Measurements from ENCODE around the gene RICTOR.
A peak's percentile ranks its signal among the peaks of the same experiment; 100 is the strongest.

RICTOR gene

DNA sequence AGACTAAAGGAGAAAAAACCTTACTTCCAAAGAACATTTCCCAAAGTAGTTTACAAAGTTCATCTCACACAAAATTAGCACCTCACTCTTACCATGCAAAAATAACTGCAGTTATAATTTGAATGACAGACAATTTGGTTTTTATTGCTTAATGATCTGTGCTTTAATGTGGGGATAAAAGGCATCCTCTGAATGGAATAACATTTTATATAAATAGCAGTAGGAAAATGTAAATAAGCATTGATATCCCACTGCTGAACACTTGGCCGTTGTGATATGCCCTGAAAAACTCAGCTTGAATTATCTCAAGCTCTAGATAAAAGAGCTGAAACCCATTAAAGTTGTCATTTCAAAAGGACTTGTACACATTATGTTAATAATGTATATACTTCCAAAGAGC lies 135.2 kb downstream of the RICTOR start:
- DNase-seq (ENCODE audit: low read depth in 2 of 2) = no peak

GRCh38 chr5:38938424-38938823 lies 135.8 kb downstream of the RICTOR start:
- no peak for DNase-seq (ENCODE audit: low read depth in 2 of 2)

- DNase-seq (ENCODE audit: low read depth in 2 of 2) = no peak
These were observed 137.9 kb downstream of the RICTOR start for GRCh38 chr5:38936269-38936668.

DNA sequence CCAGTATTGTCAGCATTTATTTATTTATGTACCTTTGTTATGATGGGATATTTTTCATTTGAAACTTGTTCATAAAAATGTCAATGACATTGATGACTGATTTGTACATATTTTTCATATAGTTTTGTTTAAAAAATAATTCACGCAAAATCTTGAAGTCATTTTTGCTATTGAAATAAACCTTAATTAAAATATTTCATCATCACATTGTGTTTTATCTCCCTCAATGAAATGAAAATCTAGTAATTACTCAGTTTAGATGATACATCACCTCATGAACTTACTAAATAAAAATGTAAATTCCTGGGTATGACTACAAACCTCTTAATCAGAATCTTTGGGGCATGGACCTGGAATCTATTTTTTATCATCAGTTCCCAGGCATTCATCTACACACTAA lies 138.8 kb downstream of the RICTOR start:
- no peak for DNase-seq (ENCODE audit: low read depth in 2 of 2)

GRCh38 chr5:38932854-38933408 lies 141.3 kb downstream of the RICTOR start:
- no peak for DNase-seq (ENCODE audit: low read depth in 2 of 2)

DNA sequence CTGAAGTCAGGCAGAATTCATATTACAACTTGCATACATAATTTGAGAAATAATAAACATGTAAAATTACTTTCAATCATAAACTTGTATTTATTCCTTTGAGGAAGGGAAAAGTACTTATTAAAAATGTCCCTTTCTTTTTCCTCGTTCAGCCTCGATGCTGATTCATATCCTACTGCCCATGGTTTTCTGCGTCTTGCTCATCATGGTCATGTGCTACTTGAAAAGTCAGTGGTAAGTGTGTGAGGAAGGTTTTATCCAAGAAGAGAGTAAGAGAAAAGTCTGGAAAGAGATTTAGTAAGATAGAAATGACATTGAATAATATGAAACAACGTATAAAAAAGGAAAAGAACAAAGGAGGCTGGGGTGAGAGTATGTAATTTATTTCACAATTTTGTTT lies 142.5 kb downstream of the RICTOR start:
- no peak for DNase-seq (ENCODE audit: low read depth in 2 of 2)

DNA sequence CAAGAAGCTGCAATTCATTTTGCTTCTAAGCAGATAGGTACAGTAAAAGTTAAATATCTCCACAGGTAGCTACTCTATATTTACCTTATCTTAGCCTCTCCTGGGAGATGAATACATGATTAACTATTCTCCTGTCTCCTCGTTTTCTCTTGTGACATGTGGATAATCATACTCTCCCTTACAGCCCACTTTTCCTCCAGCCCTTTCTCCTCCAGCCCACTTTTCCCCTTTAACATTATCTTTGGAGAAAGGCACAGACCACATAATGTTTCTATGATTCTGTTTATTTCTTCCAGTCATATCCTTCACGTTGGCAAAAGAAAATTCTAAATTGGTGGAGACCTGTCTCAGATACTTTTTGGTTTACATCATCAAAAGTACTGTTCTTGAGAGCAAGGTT lies 144.4 kb downstream of the RICTOR start:
- DNase-seq (ENCODE audit: low read depth in 2 of 2) = no peak

DNA sequence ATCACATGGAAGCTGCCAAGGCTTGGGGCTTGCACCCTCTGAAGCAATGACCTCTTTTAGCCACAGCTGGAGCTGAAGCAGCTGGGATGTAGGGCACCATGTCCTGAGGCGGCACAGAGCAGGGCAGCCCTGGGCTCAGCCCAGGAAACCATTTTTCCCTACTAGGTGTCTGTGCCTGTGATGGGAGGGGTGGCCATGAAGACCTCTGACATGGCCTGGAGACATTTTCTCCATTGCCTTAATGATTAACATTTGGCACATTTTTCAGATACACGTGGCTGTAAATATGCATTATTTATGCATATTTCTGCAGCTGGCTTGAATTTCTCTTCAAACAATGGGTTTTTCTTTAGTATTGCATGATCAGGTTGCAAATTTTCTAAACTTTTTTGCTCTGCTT lies 146.7 kb downstream of the RICTOR start:
- no peak for DNase-seq (ENCODE audit: low read depth in 2 of 2)

- no peak for DNase-seq (ENCODE audit: low read depth in 2 of 2)
These were observed 148.1 kb downstream of the RICTOR start for GRCh38 chr5:38926121-38926520.

DNA sequence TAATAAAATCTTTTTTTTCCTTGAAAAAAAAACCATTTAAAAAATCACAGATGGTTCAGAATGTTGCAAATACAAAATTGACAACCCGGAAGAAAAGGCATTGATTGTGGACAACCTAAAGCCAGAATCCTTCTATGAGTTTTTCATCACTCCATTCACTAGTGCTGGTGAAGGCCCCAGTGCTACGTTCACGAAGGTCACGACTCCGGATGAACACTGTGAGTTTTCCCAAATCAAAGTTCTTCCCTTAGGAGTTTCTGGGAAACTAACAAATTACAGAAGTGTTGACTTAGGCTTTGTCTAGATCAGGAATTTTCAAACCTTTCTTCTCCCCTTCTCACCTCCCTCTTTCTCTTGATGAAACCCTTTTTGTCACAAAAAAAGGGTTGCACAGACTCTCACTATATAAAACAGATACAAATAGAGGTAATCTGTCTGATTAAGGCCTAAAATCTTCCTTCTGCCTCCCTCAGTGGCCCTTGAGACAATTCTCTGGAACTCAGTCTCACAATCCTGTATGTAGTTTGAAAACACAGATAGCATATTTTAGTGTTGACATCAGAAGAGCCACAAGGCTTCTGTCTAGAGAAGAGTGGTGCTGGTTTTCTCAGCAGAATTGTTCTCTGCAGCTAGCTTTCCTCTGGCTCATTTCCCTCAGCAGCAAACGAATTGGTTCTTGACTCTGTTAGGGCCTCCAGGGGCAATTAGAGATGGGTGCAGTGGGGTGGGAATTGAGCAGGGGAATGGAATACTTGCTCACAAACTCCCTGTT lies 148.9 kb downstream of the RICTOR start:
- DNase-seq (ENCODE audit: low read depth in 2 of 2) = no peak

DNA sequence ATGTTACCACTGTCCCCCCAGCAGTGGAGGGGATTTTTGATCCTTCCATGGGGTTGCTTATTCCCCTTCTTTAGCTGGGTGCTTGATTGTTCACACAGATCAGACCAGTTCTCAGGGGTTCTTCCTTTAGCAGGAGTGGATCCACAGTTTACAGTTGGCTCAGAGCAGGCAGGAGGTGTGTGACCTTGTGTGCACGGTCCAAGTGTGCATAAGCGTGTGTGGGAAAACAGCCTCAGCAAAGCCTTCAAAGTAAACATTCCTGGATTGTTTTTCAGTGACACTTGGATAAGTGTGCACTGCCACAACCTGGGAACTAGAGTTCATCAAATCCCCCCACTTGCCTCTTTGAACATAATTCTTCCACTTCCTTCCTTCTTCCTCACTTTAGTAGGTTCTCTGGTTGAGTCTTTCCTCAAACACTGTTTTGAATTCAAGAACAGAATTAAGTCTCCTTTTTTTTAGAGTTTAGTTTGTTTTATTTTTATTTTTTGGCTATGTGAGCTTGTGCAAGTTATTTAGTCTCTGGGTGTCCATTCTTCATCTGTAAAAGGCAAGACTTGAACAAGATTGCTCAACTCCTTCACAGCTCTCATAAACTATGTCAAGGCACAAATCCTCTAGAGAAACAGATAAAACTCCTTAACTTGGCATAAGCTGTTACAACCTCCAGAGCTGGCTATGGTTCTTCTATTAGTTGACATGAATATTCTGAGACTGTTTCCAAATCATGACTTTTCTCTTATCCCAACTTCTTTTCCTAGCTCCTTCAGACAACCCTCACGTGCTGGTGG lies 150.3 kb downstream of the RICTOR start:
- DNase-seq (ENCODE audit: low read depth in 2 of 2) = no peak

DNA sequence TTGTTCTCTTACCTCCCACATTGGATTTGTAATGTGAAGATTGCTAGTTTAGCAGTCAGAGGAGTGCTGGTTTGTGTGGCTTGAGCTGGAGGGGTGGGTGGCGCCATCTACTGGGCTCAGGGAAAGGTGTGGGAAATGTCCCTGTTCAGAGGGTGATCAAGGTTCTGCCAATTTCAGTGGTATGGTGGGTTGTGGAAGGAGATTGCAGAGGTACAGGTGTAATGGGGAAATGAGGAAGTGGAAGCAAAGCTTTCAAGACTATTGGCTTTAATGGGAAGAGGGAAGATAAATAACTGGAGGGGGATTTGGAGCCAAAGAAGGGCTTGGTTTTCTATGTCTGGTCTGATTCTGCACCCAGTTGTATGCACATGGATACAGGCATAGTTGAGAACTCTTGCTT lies 152.0 kb downstream of the RICTOR start:
- peak in 1 of 2 donors; percentile 5 for DNase-seq (ENCODE audit: low read depth in 2 of 2)

DNA sequence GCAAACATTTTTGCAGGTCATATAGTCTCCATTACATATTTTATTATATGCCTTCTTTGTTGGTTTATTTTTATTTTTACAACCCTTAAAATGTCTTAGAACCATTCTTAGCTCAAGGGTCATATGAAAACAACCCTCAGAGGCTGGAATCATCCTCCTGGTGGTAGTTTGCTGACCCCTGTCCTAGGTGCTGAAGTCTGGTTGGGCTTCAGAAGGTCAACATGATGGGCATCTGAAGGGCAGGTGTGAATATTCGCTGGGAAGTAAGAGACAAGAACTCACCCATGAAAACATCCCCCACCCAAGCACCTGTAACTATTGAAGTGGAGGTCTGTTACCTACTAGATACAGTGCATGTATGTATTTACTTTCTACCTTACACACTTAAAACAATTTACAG lies 153.0 kb downstream of the RICTOR start:
- no peak for DNase-seq (ENCODE audit: low read depth in 2 of 2)

DNA sequence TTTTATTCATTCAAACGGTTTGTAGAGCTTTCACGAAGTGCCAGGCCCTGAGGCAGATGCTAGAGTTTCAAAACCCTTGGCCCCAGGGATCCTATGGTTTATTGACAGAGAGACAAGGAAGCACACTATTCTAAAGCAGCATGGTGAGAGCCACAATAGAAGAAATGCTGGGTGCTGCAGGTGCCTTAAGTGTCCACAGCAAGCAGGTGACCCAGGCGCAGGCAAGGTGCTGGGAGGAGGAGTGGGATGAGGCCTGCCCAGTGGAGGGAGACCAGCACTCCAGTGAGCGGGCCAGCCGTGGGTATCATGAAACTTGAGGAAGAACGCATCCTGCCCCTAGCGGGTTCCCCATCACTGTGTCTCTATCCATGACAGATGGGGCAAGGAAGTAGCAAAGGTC lies 157.4 kb downstream of the RICTOR start:
- DNase-seq (ENCODE audit: low read depth in 2 of 2) = no peak

DNA sequence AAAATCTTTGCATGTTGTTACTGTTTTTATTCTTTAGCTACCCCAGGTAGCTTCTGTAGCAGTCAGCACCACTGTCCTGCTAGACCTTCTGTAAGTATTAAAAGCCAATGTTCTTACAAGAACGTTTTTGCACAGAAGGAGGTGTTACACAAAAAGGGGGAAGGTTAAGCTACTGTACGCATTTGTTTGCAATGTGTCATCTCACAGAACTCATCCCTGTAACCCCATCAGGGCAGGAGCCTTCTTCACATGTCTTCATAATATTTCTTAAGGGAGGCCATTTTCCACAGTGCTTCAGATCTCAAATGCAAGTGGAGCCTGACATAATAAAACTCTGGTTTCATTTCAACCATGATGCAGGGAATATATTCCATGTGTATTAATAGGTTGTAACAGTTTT lies 160.5 kb downstream of the RICTOR start:
- no peak for DNase-seq (ENCODE audit: low read depth in 2 of 2)

- DNase-seq (ENCODE audit: low read depth in 2 of 2) = no peak
These were observed 162.3 kb downstream of the RICTOR start for GRCh38 chr5:38911933-38912332.

DNA sequence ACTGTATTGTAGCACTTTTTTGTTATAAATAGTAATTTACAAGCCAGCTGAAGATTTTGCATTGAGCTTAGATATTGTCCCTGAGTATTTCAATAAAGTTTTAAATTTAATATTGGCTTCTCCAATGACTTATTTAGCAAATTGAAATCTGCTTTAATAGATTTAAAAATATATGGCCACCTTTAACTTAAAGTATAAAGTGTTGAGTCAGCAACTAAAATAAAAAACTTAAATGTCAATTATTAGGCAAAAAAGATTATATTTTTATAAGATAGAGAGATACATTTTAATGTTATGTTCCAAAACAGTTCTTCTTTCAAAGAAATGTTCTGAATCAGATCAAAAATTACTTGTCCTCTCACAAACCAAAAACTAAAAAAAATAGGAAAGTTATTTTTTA lies 167.7 kb downstream of the RICTOR start:
- DNase-seq (ENCODE audit: low read depth in 2 of 2) = no peak

GRCh38 chr5:38905516-38905915 lies 168.7 kb downstream of the RICTOR start:
- DNase-seq (ENCODE audit: low read depth in 2 of 2) = no peak

GRCh38 chr5:38899936-38900335 lies 174.3 kb downstream of the RICTOR start:
- no peak for DNase-seq (ENCODE audit: low read depth in 2 of 2)

DNA sequence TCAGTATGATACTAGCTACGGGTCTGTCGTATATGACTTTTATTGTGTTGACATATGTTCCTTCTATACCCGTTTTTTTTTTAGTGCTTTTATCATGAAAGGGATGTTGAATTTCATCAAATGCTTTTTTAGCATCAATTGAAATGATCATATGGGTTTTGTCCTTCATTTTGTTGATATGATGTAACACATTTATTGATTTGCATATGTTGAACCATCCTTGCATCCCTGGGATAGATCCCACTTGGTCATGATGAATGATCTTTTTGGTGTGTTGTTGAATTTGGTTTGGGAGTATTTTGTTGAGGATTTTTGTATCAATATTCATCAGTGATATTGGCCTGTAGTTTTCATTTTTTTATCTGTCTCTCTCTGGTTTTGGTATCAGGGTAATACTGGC lies 177.4 kb downstream of the RICTOR start:
- no peak for DNase-seq (ENCODE audit: low read depth in 2 of 2)

GRCh38 chr5:38892363-38892762 lies 181.8 kb downstream of the RICTOR start:
- DNase-seq (ENCODE audit: low read depth in 2 of 2) = no peak

DNA sequence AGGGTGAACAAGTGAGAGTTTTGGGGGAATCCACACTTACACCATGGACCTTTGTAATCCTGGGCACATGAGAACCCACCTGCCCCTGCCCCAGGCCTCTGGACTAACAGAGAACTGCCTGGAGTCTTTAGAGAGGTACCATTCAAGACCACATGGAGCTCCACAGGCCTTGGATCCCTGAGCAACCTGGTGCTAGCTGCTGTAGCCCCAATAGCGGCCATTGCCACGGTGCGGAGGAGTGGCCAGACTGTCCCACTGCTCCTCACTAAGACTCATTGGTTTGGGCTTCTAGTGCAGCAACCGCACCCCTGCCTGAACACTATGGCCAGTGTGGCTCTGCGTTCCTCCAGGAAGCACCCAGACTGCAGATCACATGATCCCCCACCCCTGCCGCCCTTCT lies 182.6 kb downstream of the RICTOR start:
- no peak for DNase-seq (ENCODE audit: low read depth in 2 of 2)

DNA sequence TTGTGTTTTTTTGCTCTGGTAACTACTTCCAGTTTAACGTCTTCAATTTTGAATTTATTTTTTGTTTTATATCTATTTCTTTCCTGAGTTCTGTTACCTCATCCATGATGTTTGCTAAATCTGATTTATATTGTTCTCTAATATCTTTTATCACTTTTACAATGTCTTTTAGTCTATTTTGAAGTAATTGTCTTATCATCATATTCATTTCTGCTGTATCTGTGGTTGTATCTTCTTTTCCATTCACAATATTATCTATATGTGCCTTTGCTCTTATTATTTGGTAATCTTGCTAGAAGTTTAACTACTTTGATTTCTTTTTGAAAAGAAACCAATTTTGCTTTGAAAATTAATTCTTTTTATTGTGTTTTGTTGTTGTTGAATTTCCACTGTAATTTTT lies 184.8 kb downstream of the RICTOR start:
- DNase-seq (ENCODE audit: low read depth in 2 of 2) = no peak

All from stimulated activated CD8-positive, alpha-beta memory T cell treated with anti-CD3 and anti-CD28 coated beads, Interleukin-7, amount 100 ng/mL, for 1 hour (primary cell).